B cell (primary cell): ENCODE measurements around the gene CAPZA1. TPM values are rescaled to one million over a fixed set of nuclear protein-coding genes. Genes with fewer than 3 reads are reported as not detected.

Experiments used
- ATAC-seq: fragments of 200-7000 bp; cut with Tn5 transposase; one replicate; pipeline ENCODE4 v1.10.0; 2021; ENCODE audit warnings: low read depth, mild to moderate bottlenecking, moderate number of reproducible peaks, moderate library complexity
- CTCF ChIA-PET: fragments of 350-600 bp; sonication (Branson Sonifier 250); formaldehyde crosslinking; loops from one replicate; lab custom pipeline; 2021; ENCODE audit warnings: antibody characterized with exemption, inconsistent platforms; lab: Charles Lee
- POLR2A ChIA-PET: fragments of 350-600 bp; sonication (Branson Sonifier 250); formaldehyde crosslinking; loops from one replicate; lab custom pipeline; 2021; ENCODE audit warnings: antibody characterized with exemption; lab: Charles Lee
- DNase-seq: peaks from one replicate; pipeline ENCODE4 v3.0.0; 2013
- H2AFZ ChIP-seq: 2 replicates; pipeline ENCODE4 v1.6.1; 2012; ENCODE audit warnings: mild to moderate bottlenecking, low read depth, low read length; ENCODE audit not compliant: insufficient read depth, poor library complexity, severe bottlenecking
- H3K27ac ChIP-seq, 2 donors: 1 replicate in 1 of 2; 2 replicates in 1 of 2; pipeline ENCODE4 v1.5.1; 2012 to 2013; ENCODE audit warnings: low read length in 2 of 2, mild to moderate bottlenecking in 2 of 2, moderate library complexity in 1 of 2
- H3K27me3 ChIP-seq, 4 experiments: fragments of 200-600 bp in 1 of 4; sonication (generic) in 1 of 4; replicated peaks in 1 of 4; 1 replicate in 2 of 4; 2 replicates in 2 of 4; pipeline versions ENCODE4 v1.6.1 to v1.7.0; 2013 to 2016; ENCODE audit warnings: low read length in 3 of 4, mild to moderate bottlenecking in 2 of 4, mixed read lengths in 1 of 4, moderate library complexity in 1 of 4; ENCODE audit not compliant: insufficient read depth in 4 of 4, control insufficient read depth in 3 of 4; ENCODE audit errors: control extremely low read depth in 1 of 4
- H3K36me3 ChIP-seq, 2 experiments: replicated peaks in 1 of 2; 1 replicate in 1 of 2; 2 replicates in 1 of 2; pipeline versions ENCODE4 v1.6.1 to v1.7.1; 2013; ENCODE audit warnings: low read length in 1 of 2; ENCODE audit not compliant: insufficient read depth in 2 of 2, control insufficient read depth in 1 of 2; ENCODE audit errors: control extremely low read depth in 1 of 2, extremely low read depth in 1 of 2
- H3K4me1 ChIP-seq, 2 donors: fragments of 200-600 bp in 1 of 2; sonication (generic) in 1 of 2; 1 replicate in 1 of 2; 2 replicates in 1 of 2; pipeline versions ENCODE4 v1.5.1 to v1.6.1; 2013 to 2017; ENCODE audit warnings: low read length in 2 of 2; ENCODE audit not compliant: control insufficient read depth in 2 of 2, insufficient read depth in 2 of 2
- H3K4me2 ChIP-seq: replicated peaks from 2 replicates; pipeline ENCODE3; 2012; ENCODE audit warnings: mild to moderate bottlenecking, low read depth, low read length; ENCODE audit not compliant: poor library complexity, severe bottlenecking
- H3K4me3 ChIP-seq, 5 experiments: fragments of 200-600 bp in 1 of 5; sonication (generic) in 1 of 5; 1 replicate in 3 of 5; 2 replicates in 2 of 5; pipeline versions ENCODE4 v1.5.1 to v1.7.0; 2011 to 2016; ENCODE audit warnings: low read length in 4 of 5, mild to moderate bottlenecking in 4 of 5, low read depth in 2 of 5, control low read depth in 1 of 5, moderate library complexity in 1 of 5; ENCODE audit not compliant: insufficient read depth in 1 of 5; ENCODE audit errors: control extremely low read depth in 1 of 5, extremely low read depth in 1 of 5
- H3K79me2 ChIP-seq: fragments of 200-600 bp; sonication (generic); one replicate; pipeline ENCODE4 v1.6.0; 2016; ENCODE audit warnings: low read length; ENCODE audit not compliant: control insufficient read depth, insufficient read depth
- H3K9ac ChIP-seq: fragments of 200-600 bp; sonication (generic); 2 replicates; pipeline ENCODE4 v1.6.1; 2017; ENCODE audit warnings: mild to moderate bottlenecking, low read length, moderate library complexity
- H3K9me3 ChIP-seq, 3 donors: one replicate each; pipeline versions ENCODE4 v1.6.1 to v1.7.1; 2013; ENCODE audit warnings: low read length in 2 of 3; ENCODE audit not compliant: control insufficient read depth in 2 of 3, insufficient read depth in 1 of 3; ENCODE audit errors: control extremely low read depth in 1 of 3
- H4K20me1 ChIP-seq: 2 replicates; pipeline ENCODE4 v1.6.0; 2012; ENCODE audit warnings: mild to moderate bottlenecking, low read length; ENCODE audit not compliant: insufficient read depth, control insufficient read depth, poor library complexity, severe bottlenecking
- H3K27ac Mint-ChIP-seq: one replicate; pipeline ENCODE4 v1.8.0; 2021; ENCODE audit warnings: mixed read lengths
- H3K27me3 Mint-ChIP-seq: one replicate; pipeline ENCODE4 v1.8.0; 2021; ENCODE audit warnings: mixed read lengths
- H3K4me1 Mint-ChIP-seq: one replicate; pipeline ENCODE4 v1.8.0; 2021; ENCODE audit warnings: mixed read lengths
- H3K4me3 Mint-ChIP-seq: one replicate; pipeline ENCODE4 v1.8.0; 2021; ENCODE audit warnings: mixed read lengths
- H3K9me3 Mint-ChIP-seq: one replicate; pipeline ENCODE4 v1.8.0; 2022; ENCODE audit warnings: mixed read lengths; ENCODE audit not compliant: insufficient read depth
- EZH2 ChIP-seq: IDR thresholded peaks from 2 replicates; pipeline ENCODE4 v1.6.1; 2012; ENCODE audit warnings: borderline replicate concordance, low read depth, mild to moderate bottlenecking, moderate library complexity, low read length; ENCODE audit not compliant: insufficient read depth, poor library complexity, severe bottlenecking
- WGBS: methylation state at CpG from one replicate; pipeline ENCODE4 v1.1.5; 2013; ENCODE audit warnings: missing lambda C conversion rate; ENCODE audit not compliant: insufficient coverage; 5-methylcytosine and 5-hydroxymethylcytosine counted together
- intact Hi-C: fragments of 100-400 bp; cut with micrococcal nuclease; formaldehyde crosslinking; loops from one replicate; pipeline ENCODE4 v1.10.0; 2022
- polyA plus RNA-seq: library from polyadenylated mRNA; depleted of rRNA; stranded (reverse); fragments of >200 nt; gene quantifications from 2 replicates; pipeline ENCODE4 v1.2.3, GENCODE V29; 2012
- total RNA-seq, 2 donors: library from RNA; stranded (reverse); fragments of 120-200 nt in 1 of 2; gene quantifications; 1 replicate in 1 of 2; 2 replicates in 1 of 2; pipeline versions ENCODE4 v1.2.3 to v1.2.4, GENCODE V29; 2013 to 2022
- TF ChIP-seq, protein P1 (sequence below): fragments of 200-600 bp; IDR thresholded peaks from one replicate; pipeline ENCODE4 v1.8.0; 2022; ENCODE audit warnings: antibody characterized with exemption, mild to moderate bottlenecking

The CAPZA1 gene
- total and polyA plus RNA-seq, 2 donors (not counting 1 experiment from before 2014, with no cell fraction given) = 52.2 to 172 TPM

DNA sequence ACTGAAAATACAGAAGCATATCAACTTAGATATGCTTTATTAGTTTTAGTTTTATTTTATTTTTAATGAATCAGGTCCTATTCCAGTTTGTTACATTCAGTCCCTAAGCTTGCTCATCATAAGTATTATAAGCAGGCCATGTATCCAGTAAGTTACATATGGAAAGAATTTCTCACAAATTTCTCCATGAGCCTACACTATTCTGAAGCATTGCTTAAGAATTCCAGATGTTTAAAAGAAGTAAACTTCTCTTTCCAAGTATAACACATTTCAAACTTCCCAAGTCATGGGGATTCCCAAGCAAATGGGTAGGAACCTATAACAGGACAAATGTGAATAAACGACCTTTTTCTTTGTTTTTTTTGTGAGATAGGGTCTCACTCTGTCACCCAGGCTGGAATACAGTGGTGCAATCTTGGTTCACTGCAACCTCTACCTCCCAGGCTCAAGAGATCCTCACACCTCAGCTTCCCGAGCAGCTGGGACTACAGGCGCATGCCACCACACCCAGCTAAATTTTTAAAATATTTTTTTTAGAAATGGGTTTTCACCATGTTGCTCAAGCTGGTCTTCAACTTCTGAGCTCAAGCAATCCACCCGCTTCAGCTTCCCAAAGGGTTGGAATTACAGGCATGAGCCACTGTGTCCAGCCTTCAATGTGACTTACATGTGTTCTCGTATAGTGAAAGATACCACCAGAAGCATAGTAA, 39.7 kb upstream of the CAPZA1 start:
- Histone ChIP-seq H3K4me1 (no peaks in the 10 kb centered on the region), H3K4me2 (no peak overlapping the region), H3K27ac (no peak overlapping the region), H3K9ac (no peak overlapping the region), H4K20me1 (no peaks in the 10 kb centered on the region), H3K79me2 (no peaks in the 10 kb centered on the region), H3K36me3 (peaks cover 0 to 4% of the 10 kb centered on the region in 2 experiments), H3K9me3 (no peaks in the 10 kb centered on the region), H3K4me3 (no peak overlapping the region), H2AFZ (no peak overlapping the region), H3K27me3 (no peaks in the 10 kb centered on the region)
- WGBS = 92% methylated on average over 1 of the region's 5 CpGs
- Mint-ChIP-seq H3K4me1 (no peaks in the 10 kb centered on the region), H3K27ac (no peak overlapping the region), H3K9me3 (no peaks in the 10 kb centered on the region), H3K27me3 (no peaks in the 10 kb centered on the region), H3K4me3 (no peak overlapping the region)
- ChIA-PET CTCF (no interaction called here), POLR2A (no interaction called here)
- TF ChIP-seq, protein P1, sequence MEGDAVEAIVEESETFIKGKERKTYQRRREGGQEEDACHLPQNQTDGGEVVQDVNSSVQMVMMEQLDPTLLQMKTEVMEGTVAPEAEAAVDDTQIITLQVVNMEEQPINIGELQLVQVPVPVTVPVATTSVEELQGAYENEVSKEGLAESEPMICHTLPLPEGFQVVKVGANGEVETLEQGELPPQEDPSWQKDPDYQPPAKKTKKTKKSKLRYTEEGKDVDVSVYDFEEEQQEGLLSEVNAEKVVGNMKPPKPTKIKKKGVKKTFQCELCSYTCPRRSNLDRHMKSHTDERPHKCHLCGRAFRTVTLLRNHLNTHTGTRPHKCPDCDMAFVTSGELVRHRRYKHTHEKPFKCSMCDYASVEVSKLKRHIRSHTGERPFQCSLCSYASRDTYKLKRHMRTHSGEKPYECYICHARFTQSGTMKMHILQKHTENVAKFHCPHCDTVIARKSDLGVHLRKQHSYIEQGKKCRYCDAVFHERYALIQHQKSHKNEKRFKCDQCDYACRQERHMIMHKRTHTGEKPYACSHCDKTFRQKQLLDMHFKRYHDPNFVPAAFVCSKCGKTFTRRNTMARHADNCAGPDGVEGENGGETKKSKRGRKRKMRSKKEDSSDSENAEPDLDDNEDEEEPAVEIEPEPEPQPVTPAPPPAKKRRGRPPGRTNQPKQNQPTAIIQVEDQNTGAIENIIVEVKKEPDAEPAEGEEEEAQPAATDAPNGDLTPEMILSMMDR = no peak
- no peak for TF ChIP-seq EZH2
- DNase-seq = no peak
- intact Hi-C loops = no loop called here
- ATAC-seq = no peak

DNA sequence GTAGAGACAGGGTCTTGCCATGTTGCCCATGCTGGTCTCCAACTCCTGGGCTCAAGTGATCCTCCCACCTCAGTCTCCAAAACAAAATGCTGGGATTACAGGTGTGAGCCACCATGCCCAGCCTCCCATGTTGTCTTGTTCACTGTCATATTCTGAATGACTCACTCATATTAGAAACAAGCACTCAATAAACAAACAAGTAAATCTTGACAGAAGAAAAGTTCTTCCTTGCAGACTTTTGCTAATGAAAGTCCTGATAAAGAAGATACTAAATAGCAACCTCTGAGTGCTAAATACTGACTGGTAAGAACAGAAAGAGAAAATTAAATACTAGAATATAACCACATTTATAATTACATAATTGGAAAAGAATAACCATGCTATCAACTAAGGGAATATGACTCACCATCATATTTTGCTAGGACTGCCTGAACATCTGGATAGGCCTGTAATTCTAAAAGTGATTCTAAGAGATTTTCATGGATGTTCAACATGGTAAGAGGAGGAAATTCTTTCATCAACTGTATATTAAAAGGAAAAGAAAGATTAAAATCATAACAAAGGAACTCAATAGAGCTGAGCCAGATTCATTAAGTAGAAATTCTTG, 37.9 kb upstream of the CAPZA1 start:
- TF ChIP-seq EZH2 = no peak
- TF ChIP-seq, protein P1 = no peak
- no peak overlapping the region for H3K27ac Mint-ChIP-seq
- Histone ChIP-seq H3K27ac (no peak overlapping the region), H3K4me2 (no peak overlapping the region), H3K9me3 (no peaks in the 10 kb centered on the region), H3K27me3 (no peaks in the 10 kb centered on the region), H3K9ac (no peak overlapping the region), H3K79me2 (no peaks in the 10 kb centered on the region), H3K36me3 (no peaks in the 10 kb centered on the region), H3K4me1 (no peaks in the 10 kb centered on the region), H4K20me1 (no peaks in the 10 kb centered on the region), H3K4me3 (no peak overlapping the region), H2AFZ (no peak overlapping the region)
- POLR2A ChIA-PET = no interaction called here
- DNase-seq (no peak), ATAC-seq (no peak)
- CTCF ChIA-PET = no interaction called here
- no peaks in the 10 kb centered on the region for H3K9me3 Mint-ChIP-seq
- H3K4me1 Mint-ChIP-seq = no peaks in the 10 kb centered on the region
- no peaks in the 10 kb centered on the region for H3K27me3 Mint-ChIP-seq
- no peak overlapping the region for H3K4me3 Mint-ChIP-seq
- intact Hi-C loops = no loop called here
